NCI-H226 (cell line): ENCODE data around the gene PRG2.
"Not testable (repeated sequence)": the region's sequence is repeated elsewhere in the genome, so short reads cannot be mapped to it uniquely, and the experiment has no call there.

ENCODE experiments used
- DNase-seq: peaks from one replicate; pipeline ENCODE4 v3.0.0-alpha.2; 2015

PRG2 gene

GRCh38 chr11:57418131-57418530 is 27.7 kb upstream of the PRG2 start:
- DNase-seq = no peak

DNA sequence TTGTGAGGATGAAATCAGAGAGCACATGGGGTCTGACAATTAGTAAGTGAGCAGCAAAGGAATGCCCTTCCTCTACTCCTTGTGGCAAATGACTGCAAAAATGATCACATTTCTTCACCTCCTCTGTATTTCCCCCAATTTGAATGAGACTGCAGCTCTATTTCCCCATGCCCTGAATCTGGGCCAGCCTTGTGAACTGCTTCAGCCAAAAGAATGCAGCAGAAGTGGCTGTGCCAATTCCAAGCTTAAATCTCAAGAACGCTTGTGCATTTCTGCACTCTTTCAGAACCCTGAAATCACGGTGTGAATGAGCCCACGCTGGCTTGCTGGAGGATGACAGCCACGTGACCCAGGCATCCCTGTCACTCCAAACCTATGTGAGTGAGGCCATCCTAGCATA is 26.6 kb upstream of the PRG2 start:
- DNase-seq = no peak

GRCh38 chr11:57416436-57416835 is 26.0 kb upstream of the PRG2 start:
- no peak for DNase-seq

- DNase-seq = no peak
Observed at GRCh38 chr11:57414612-57415212, 24.3 kb upstream of the PRG2 start.

GRCh38 chr11:57413681-57414080 is 23.2 kb upstream of the PRG2 start:
- peak; percentile 24 for DNase-seq

DNA sequence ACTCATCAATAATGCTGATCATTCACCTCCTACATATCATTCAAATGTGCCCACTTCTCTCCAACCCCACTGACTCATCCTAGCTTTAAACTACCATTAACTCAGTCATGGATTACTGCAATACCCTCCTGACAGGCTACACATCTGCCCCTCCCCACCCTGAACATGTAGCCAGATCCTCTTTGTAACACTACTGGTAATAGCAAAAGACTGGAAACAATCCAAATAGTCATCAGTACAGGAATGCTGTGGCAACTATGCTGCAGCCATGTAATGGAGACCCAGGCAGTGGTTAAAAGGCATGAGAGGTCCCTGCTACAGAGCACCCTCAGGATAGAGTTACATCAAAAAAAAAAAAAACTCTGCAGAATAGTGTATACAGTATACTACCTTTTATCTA is 19.8 kb upstream of the PRG2 start:
- peak; percentile 43 for DNase-seq

- no peak for DNase-seq
Observed at GRCh38 chr11:57409321-57410100, 19.1 kb upstream of the PRG2 start.

GRCh38 chr11:57408771-57409170 is 18.3 kb upstream of the PRG2 start:
- DNase-seq = no peak

DNA sequence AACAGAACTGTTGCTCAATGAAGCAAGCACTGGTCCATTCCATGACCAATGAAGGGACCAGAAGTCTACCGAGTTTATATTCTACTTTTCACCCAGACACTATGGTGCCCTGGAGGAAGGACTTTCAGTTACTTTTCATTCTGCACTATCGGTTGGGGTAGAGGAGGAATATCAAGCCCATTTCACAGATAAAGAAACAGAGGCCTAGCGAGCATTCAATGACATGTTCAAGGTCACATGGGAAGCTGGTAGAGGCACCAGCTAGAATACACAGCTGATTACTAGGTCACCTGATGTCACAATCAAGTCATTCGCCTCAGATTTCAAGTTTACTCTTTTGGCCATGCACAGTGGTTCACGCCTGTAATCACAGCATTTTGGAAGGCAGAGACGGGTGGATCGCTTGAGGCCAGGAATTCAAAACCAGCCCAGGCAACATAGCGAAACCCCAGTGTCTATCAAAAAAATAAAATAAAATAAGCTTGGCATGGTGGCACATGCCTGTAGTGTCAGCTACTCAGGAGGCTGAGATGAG is 17.6 kb upstream of the PRG2 start:
- DNase-seq = no peak

GRCh38 chr11:57407010-57407920 is 16.8 kb upstream of the PRG2 start:
- DNase-seq = no peak

GRCh38 chr11:57406337-57406904 is 16.0 kb upstream of the PRG2 start:
- peak; percentile 65 for DNase-seq

DNA sequence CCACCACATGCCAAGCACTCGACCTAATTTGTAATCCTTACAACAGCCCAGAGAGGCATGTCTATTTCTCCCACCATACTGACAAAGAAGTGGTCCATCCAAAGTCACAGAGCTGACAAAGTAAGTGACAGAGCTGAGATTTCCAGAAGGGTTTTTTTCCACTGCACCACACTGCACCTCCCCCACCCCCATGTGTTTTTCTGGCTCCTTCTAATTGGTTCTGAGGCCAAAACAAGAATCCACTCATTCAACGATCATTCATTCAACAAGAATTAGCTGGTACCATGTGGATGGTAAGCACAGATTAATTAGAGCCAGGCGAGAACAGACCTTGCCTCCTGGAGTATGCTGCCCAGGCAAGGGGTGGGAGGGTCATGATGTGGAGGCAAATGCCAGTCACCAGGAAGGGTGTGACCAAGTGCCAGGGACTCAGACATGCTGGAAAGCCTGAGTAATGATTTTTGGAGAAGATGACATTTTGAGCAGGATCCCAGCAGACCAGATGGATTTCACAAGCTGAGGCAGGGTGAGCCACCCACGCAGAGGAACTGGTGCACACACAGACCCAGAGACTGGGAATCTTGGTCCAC is 14.9 kb upstream of the PRG2 start:
- DNase-seq = peak; percentile 9

- no peak for DNase-seq
Observed at GRCh38 chr11:57403802-57404147, 13.3 kb upstream of the PRG2 start.

- DNase-seq = not testable (repeated sequence)
Observed at GRCh38 chr11:57403003-57403801, 12.8 kb upstream of the PRG2 start.

- DNase-seq = peak; percentile 65
Observed at GRCh38 chr11:57402188-57403002, 11.9 kb upstream of the PRG2 start.

GRCh38 chr11:57399972-57400578 is 9.6 kb upstream of the PRG2 start:
- no peak for DNase-seq

GRCh38 chr11:57399221-57399620 is 8.8 kb upstream of the PRG2 start:
- peak; percentile 60 for DNase-seq

DNA sequence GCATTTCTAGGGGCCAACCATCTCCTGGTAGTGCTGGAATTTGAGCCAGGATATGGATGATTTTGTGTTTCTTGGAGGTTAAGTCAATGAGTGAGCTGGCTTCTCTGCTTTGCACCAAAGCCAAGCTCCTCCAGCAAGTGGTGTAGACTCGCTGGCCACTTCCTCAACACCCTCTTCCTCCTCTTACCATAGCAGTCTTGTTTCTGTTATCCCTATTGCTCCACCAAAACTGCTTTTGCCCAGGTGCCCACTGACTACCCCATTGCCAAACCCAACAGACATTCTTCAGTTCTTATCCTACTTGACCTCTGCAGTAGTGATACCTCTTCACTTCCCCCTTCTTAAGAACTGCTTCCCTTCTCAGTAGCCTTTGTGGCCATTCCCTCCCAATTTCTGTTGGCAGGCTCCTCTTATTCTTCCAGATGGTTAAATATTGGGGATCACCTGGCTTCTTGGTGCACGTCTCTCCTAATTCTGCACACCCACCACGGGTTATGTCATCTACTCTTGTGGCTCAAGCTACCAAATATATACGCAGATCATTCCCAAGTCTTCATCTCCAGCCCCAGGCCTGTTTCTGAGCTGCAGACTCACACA is 7.0 kb upstream of the PRG2 start:
- no peak for DNase-seq

- no peak for DNase-seq
Observed at GRCh38 chr11:57396744-57397143, 6.3 kb upstream of the PRG2 start.
